Upper lobe of left lung (tissue), 4 donors: ENCODE measurements around the gene GPC5.

Experiments
- CTCF ChIP-seq, 6 experiments: fragments of 450-650 bp in 4 of 6; fragments of 200-600 bp in 2 of 6; sonication (generic) in 2 of 6; IDR thresholded peaks; one replicate each; pipeline ENCODE4 v1.5.1; 2016 to 2019; ENCODE audit warnings: antibody characterized with exemption in 6 of 6
- EP300 ChIP-seq, 4 donors: sonication (generic); formaldehyde crosslinking; IDR thresholded peaks; one replicate each; pipeline ENCODE4 v1.5.1; 2017; ENCODE audit warnings: antibody characterized with exemption in 4 of 4, control low read depth in 2 of 4
- POLR2A ChIP-seq, 4 donors: fragments of 450-650 bp; IDR thresholded peaks; one replicate each; pipeline ENCODE4 v1.5.1; 2016 to 2017; ENCODE audit warnings: antibody characterized with exemption in 4 of 4, mild to moderate bottlenecking in 2 of 4
- POLR2AphosphoS5 ChIP-seq, 2 donors: sonication (generic); formaldehyde crosslinking; IDR thresholded peaks; one replicate each; pipeline ENCODE4 v1.5.1; 2017; ENCODE audit warnings: antibody characterized with exemption in 2 of 2

DNA sequence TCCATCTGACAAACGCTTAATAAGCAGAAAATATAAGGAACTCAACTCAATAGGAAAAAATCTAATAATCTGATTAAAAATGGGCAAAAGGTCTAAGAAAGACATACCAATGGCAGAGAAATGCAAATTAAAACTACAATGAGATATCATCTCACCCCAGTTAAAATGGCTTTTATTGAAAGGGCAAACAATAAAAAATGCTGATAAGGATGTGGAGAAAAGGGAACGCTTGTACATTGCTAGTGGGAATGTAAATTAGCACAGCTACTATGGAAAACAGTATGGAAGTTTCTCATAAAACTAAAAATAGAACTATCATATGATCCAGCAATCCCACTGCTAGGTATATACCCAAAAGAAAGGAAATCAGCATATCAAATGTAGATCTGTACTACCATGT lies 1319.4 kb downstream of the GPC5 start:
- TF ChIP-seq EP300 (IDR thresholded peaks at IDR 0.05) (no peak), CTCF (IDR thresholded peaks at IDR 0.05) (no peak), POLR2AphosphoS5 (IDR thresholded peaks at IDR 0.05) (no peak), POLR2A (IDR thresholded peaks at IDR 0.05) (no peak)
